ENCODE data around the gene BZW2.
A peak's percentile ranks its signal among the peaks of the same experiment; 100 is the strongest.

BZW2 gene

GRCh38 chr7:16718111-16718656, 72.2 kb downstream of the BZW2 start:
- no peak for DNase-seq (ENCODE audit: low read depth in 2 of 2)

- DNase-seq (ENCODE audit: low read depth in 2 of 2) = no peak
These were observed 73.7 kb downstream of the BZW2 start for GRCh38 chr7:16719699-16720098.

- peak in 1 of 2 experiments; percentile 15 for DNase-seq (ENCODE audit: low read depth in 2 of 2)
These were observed 75.6 kb downstream of the BZW2 start for GRCh38 chr7:16721541-16721940.

GRCh38 chr7:16724344-16724743, 78.4 kb downstream of the BZW2 start:
- no peak for DNase-seq (ENCODE audit: low read depth in 2 of 2)

GRCh38 chr7:16726189-16726588, 80.2 kb downstream of the BZW2 start:
- no peak for DNase-seq (ENCODE audit: low read depth in 2 of 2)

- DNase-seq (ENCODE audit: low read depth in 2 of 2) = no peak
These were observed 81.8 kb downstream of the BZW2 start for GRCh38 chr7:16727736-16728135.

GRCh38 chr7:16728811-16729210, 82.8 kb downstream of the BZW2 start:
- no peak for DNase-seq (ENCODE audit: low read depth in 2 of 2)

- no peak for DNase-seq (ENCODE audit: low read depth in 2 of 2)
These were observed 83.6 kb downstream of the BZW2 start for GRCh38 chr7:16729541-16729940.

GRCh38 chr7:16730937-16731336, 85.0 kb downstream of the BZW2 start:
- DNase-seq (ENCODE audit: low read depth in 2 of 2) = no peak

GRCh38 chr7:16732828-16733227, 86.8 kb downstream of the BZW2 start:
- DNase-seq (ENCODE audit: low read depth in 2 of 2) = no peak

- DNase-seq (ENCODE audit: low read depth in 2 of 2) = no peak
These were observed 88.3 kb downstream of the BZW2 start for GRCh38 chr7:16734148-16734726.

- DNase-seq (ENCODE audit: low read depth in 2 of 2) = no peak
These were observed 89.0 kb downstream of the BZW2 start for GRCh38 chr7:16735020-16735419.

GRCh38 chr7:16738011-16738688, 92.2 kb downstream of the BZW2 start:
- DNase-seq (ENCODE audit: low read depth in 2 of 2) = no peak

GRCh38 chr7:16739863-16740622, 94.1 kb downstream of the BZW2 start:
- DNase-seq (ENCODE audit: low read depth in 2 of 2) = no peak

- no peak for DNase-seq (ENCODE audit: low read depth in 2 of 2)
These were observed 94.6 kb downstream of the BZW2 start for GRCh38 chr7:16740623-16740953.

- no peak for DNase-seq (ENCODE audit: low read depth in 2 of 2)
These were observed 95.0 kb downstream of the BZW2 start for GRCh38 chr7:16740996-16741395.

GRCh38 chr7:16741676-16742075, 95.7 kb downstream of the BZW2 start:
- DNase-seq (ENCODE audit: low read depth in 2 of 2) = no peak

GRCh38 chr7:16742547-16742946, 96.6 kb downstream of the BZW2 start:
- DNase-seq (ENCODE audit: low read depth in 2 of 2) = no peak

GRCh38 chr7:16743236-16743635, 97.3 kb downstream of the BZW2 start:
- DNase-seq (ENCODE audit: low read depth in 2 of 2) = no peak

- DNase-seq (ENCODE audit: low read depth in 2 of 2) = no peak
These were observed 98.7 kb downstream of the BZW2 start for GRCh38 chr7:16744518-16745250.

GRCh38 chr7:16745645-16746044, 99.7 kb downstream of the BZW2 start:
- no peak for DNase-seq (ENCODE audit: low read depth in 2 of 2)

GRCh38 chr7:16747102-16747501, 101.1 kb downstream of the BZW2 start:
- no peak for DNase-seq (ENCODE audit: low read depth in 2 of 2)
